Measurements from ENCODE around the gene OR52E6. TPM values are rescaled to one million over a fixed set of nuclear protein-coding genes. Genes with fewer than 3 reads are reported as not detected.

The OR52E6 gene
- total RNA-seq, 1 experiment from 2014 or later: not detected

DNA sequence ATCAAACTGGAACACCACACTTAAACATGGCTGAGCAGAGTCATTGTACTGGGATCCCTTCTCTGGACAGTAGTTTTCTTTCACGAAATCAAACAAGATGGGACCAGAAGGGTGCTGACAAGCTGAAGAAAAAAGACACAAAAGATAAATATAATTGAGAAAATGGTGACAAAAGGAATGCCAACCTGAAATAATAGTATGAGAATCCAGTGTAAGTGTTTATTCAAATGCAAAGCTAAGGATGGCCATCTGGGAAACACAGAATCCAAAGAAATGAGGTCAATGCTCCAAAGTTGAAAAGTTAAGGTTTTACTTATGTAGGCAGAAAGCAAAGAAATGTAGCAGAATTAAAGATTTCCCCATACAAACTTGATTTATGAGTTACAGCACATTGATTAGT, 46.0 kb upstream of the OR52E6 start (continued):
- TF ChIP-seq, protein P1, sequence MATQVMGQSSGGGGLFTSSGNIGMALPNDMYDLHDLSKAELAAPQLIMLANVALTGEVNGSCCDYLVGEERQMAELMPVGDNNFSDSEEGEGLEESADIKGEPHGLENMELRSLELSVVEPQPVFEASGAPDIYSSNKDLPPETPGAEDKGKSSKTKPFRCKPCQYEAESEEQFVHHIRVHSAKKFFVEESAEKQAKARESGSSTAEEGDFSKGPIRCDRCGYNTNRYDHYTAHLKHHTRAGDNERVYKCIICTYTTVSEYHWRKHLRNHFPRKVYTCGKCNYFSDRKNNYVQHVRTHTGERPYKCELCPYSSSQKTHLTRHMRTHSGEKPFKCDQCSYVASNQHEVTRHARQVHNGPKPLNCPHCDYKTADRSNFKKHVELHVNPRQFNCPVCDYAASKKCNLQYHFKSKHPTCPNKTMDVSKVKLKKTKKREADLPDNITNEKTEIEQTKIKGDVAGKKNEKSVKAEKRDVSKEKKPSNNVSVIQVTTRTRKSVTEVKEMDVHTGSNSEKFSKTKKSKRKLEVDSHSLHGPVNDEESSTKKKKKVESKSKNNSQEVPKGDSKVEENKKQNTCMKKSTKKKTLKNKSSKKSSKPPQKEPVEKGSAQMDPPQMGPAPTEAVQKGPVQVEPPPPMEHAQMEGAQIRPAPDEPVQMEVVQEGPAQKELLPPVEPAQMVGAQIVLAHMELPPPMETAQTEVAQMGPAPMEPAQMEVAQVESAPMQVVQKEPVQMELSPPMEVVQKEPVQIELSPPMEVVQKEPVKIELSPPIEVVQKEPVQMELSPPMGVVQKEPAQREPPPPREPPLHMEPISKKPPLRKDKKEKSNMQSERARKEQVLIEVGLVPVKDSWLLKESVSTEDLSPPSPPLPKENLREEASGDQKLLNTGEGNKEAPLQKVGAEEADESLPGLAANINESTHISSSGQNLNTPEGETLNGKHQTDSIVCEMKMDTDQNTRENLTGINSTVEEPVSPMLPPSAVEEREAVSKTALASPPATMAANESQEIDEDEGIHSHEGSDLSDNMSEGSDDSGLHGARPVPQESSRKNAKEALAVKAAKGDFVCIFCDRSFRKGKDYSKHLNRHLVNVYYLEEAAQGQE (IDR thresholded peaks at IDR 0.05; ENCODE audit: low read depth): no peak
- no peak for TF ChIP-seq FOSL1 (IDR thresholded peaks at IDR 0.05; ENCODE audit: low read depth)
- no peak for TF ChIP-seq TCF7L2 (IDR thresholded peaks at IDR 0.05; ENCODE audit: borderline replicate concordance, extremely low read depth, insufficient read depth, insufficient read length)
- TF ChIP-seq POLR2AphosphoS5 (IDR thresholded peaks at IDR 0.05; ENCODE audit: low read depth, low read length): no peak
- no peak for TF ChIP-seq RAD21 (IDR thresholded peaks at IDR 0.05; ENCODE audit: low read depth)

DNA sequence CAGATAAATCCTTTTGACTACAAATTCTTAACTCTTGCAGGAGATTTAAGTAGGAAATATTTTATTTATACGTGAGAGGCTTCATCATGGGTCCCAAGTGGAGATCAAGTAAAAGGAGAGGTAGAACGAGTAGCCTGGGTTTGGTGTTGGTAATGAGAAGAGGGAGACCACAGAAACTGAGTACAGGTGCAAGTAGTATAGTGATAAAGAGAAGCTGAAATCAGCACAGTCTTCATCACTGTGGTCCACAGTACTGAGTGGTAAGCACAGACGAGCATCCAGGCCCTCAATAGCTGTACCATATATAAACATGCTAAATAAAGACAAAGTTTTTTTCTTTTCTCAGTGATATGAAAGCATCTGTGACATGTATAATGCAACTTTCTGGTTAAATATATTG, 45.5 kb upstream of the OR52E6 start:
- DNase-seq (ENCODE audit: low read depth, low spot score): no peak
- intact Hi-C loops (cut with micrococcal nuclease): no loop called here
- ChIA-PET POLR2A (no interaction called here), RAD21 (ENCODE audit: low non-redundant PET in 1 of 2, low total read pairs in 2 of 2, uncharacterized antibody in 2 of 2, unreplicated experiment in 2 of 2) (no interaction called here), CTCF (interaction anchor here (1.1 kb wide), 1 partner anchor 476 kb away, joined by 3 read pairs; no protein-coding TSS in a partner anchor)
- no peak overlapping the region for H3K9ac ChIP-seq (ENCODE audit: low read length)
- no peaks in the 10 kb centered on the region for H4K20me1 ChIP-seq (ENCODE audit: insufficient read depth)
- no peaks in the 10 kb centered on the region for H3K9me2 ChIP-seq (ENCODE audit: insufficient read depth)
- H3K4me2 ChIP-seq (ENCODE audit: low read length): no peak overlapping the region
- no peaks in the 10 kb centered on the region for H3K9me3 ChIP-seq (ENCODE audit: control insufficient read depth in 1 of 2, insufficient read depth in 1 of 2, low read depth in 1 of 2, low read length in 2 of 2)
- no peak for ATAC-seq
- no peak overlapping the region for H3K27ac ChIP-seq (ENCODE audit: low read depth, low read length)
- no peak overlapping the region for H2AFZ ChIP-seq (ENCODE audit: low read depth, low read length, poor library complexity, severe bottlenecking)
- H3K79me2 ChIP-seq (ENCODE audit: insufficient read depth, low read length): no peaks in the 10 kb centered on the region
- H3K4me3 ChIP-seq (replicated peaks in 1 of 2; ENCODE audit: low read depth in 1 of 2, low read length in 2 of 2): no peak overlapping the region
- no peaks in the 10 kb centered on the region for H3K36me3 ChIP-seq (ENCODE audit: control insufficient read depth in 1 of 2, insufficient read depth in 2 of 2, low read length in 2 of 2)
- no TSS peak for BruUV-seq (replicated peaks)
- no peaks in the 10 kb centered on the region for H3K4me1 ChIP-seq (ENCODE audit: control insufficient read depth in 1 of 2, insufficient read depth in 2 of 2, low read length in 2 of 2)
- H3K27me3 ChIP-seq (ENCODE audit: insufficient read depth, low read length): peaks cover 46% of the 10 kb centered on the region
- no peak for TF ChIP-seq SIN3A (IDR thresholded peaks at IDR 0.05; ENCODE audit: low read depth)
- TF ChIP-seq TCF7L2 (IDR thresholded peaks at IDR 0.05; ENCODE audit: borderline replicate concordance, extremely low read depth, insufficient read depth, insufficient read length): no peak
- no peak for TF ChIP-seq RAD21 (IDR thresholded peaks at IDR 0.05; ENCODE audit: low read depth)
- no peak for TF ChIP-seq EGR1 (IDR thresholded peaks at IDR 0.05; ENCODE audit: low read depth)
- no peak for TF ChIP-seq ZFX (IDR thresholded peaks at IDR 0.05)
- TF ChIP-seq, protein P2, sequence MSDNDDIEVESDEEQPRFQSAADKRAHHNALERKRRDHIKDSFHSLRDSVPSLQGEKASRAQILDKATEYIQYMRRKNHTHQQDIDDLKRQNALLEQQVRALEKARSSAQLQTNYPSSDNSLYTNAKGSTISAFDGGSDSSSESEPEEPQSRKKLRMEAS (IDR thresholded peaks at IDR 0.05): no peak
- TF ChIP-seq, protein P3, sequence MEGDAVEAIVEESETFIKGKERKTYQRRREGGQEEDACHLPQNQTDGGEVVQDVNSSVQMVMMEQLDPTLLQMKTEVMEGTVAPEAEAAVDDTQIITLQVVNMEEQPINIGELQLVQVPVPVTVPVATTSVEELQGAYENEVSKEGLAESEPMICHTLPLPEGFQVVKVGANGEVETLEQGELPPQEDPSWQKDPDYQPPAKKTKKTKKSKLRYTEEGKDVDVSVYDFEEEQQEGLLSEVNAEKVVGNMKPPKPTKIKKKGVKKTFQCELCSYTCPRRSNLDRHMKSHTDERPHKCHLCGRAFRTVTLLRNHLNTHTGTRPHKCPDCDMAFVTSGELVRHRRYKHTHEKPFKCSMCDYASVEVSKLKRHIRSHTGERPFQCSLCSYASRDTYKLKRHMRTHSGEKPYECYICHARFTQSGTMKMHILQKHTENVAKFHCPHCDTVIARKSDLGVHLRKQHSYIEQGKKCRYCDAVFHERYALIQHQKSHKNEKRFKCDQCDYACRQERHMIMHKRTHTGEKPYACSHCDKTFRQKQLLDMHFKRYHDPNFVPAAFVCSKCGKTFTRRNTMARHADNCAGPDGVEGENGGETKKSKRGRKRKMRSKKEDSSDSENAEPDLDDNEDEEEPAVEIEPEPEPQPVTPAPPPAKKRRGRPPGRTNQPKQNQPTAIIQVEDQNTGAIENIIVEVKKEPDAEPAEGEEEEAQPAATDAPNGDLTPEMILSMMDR (IDR thresholded peaks at IDR 0.05 in 2 of 3, conservative IDR thresholded peaks at IDR 0.05 in 1 of 3; ENCODE audit: borderline replicate concordance in 1 of 3, insufficient read depth in 1 of 3, low read depth in 2 of 3, low read length in 2 of 3): no peak
- TF ChIP-seq, protein P4, sequence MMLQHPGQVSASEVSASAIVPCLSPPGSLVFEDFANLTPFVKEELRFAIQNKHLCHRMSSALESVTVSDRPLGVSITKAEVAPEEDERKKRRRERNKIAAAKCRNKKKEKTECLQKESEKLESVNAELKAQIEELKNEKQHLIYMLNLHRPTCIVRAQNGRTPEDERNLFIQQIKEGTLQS (IDR thresholded peaks at IDR 0.05): no peak
- no peak for TF ChIP-seq SP1 (IDR thresholded peaks at IDR 0.05; ENCODE audit: low read depth)
- TF ChIP-seq, protein P1 (IDR thresholded peaks at IDR 0.05; ENCODE audit: low read depth): no peak
- no peak for TF ChIP-seq SRF (IDR thresholded peaks at IDR 0.05; ENCODE audit: low read depth)
- no peak for TF ChIP-seq EZH2phosphoT487 (IDR thresholded peaks at IDR 0.05; ENCODE audit: borderline replicate concordance)
- no peak for TF ChIP-seq YY1 (IDR thresholded peaks at IDR 0.05; ENCODE audit: extremely low read depth, insufficient replicate concordance, low read depth, low read length)
- no peak for TF ChIP-seq JUND (IDR thresholded peaks at IDR 0.05)
- TF ChIP-seq POLR2A (IDR thresholded peaks at IDR 0.05; ENCODE audit: borderline replicate concordance, extremely low read depth, insufficient read depth, insufficient read length): no peak

All from HCT116 (cell line).